MM.1S (cell line): Measurements from ENCODE around the gene DHRS7B.

Experiments used
- DNase-seq: peaks from one replicate; pipeline ENCODE4 v3.0.0-alpha.2; 2015
- H2AFZ ChIP-seq: fragments of 300-600 bp; sonication (generic); 2 replicates; pipeline ENCODE4 v1.6.0; 2016; ENCODE audit warnings: antibody characterized with exemption, low read length
- H3F3A ChIP-seq: fragments of 300-600 bp; sonication (generic); 2 replicates; pipeline ENCODE4 v1.6.1; 2016; ENCODE audit warnings: mild to moderate bottlenecking, antibody characterized with exemption, low read length, moderate library complexity, mixed read lengths; ENCODE audit not compliant: insufficient read depth
- H3K27ac ChIP-seq: fragments of 300-600 bp; sonication (generic); 2 replicates; pipeline ENCODE4 v1.5.1; 2016; ENCODE audit warnings: mild to moderate bottlenecking, low read length
- H3K27me3 ChIP-seq: fragments of 300-600 bp; sonication (generic); replicated peaks from 2 replicates; pipeline ENCODE4 v1.6.0; 2016; ENCODE audit warnings: low read length; ENCODE audit not compliant: insufficient read depth
- H3K36me3 ChIP-seq: fragments of 300-600 bp; sonication (generic); replicated peaks from 2 replicates; pipeline ENCODE4 v1.6.1; 2016; ENCODE audit warnings: mild to moderate bottlenecking, low read length, mixed read lengths; ENCODE audit not compliant: insufficient read depth
- H3K4me1 ChIP-seq: fragments of 300-600 bp; sonication (generic); 2 replicates; pipeline ENCODE4 v1.6.1; 2016; ENCODE audit warnings: low read length, mixed read lengths
- H3K4me2 ChIP-seq: fragments of 300-600 bp; sonication (generic); 2 replicates; pipeline ENCODE4 v1.6.0; 2016; ENCODE audit warnings: low read depth, low read length
- H3K4me3 ChIP-seq: fragments of 300-600 bp; sonication (generic); 2 replicates; pipeline ENCODE4 v1.5.1; 2016; ENCODE audit warnings: low read length, mixed read lengths
- H3K79me2 ChIP-seq: fragments of 300-600 bp; sonication (generic); 2 replicates; pipeline ENCODE4 v1.6.1; 2016; ENCODE audit warnings: mixed run types, low read length, mixed read lengths
- H3K9ac ChIP-seq: fragments of 300-600 bp; sonication (generic); 2 replicates; pipeline ENCODE4 v1.6.1; 2016; ENCODE audit warnings: low read length, mixed read lengths
- H3K9me2 ChIP-seq: fragments of 300-600 bp; sonication (generic); replicated peaks from 2 replicates; pipeline ENCODE4 v1.6.1; 2016; ENCODE audit warnings: mild to moderate bottlenecking, low read length, mixed read lengths; ENCODE audit not compliant: insufficient read depth
- H3K9me3 ChIP-seq: fragments of 300-600 bp; sonication (generic); replicated peaks from 2 replicates; pipeline ENCODE4 v1.6.1; 2016; ENCODE audit warnings: mild to moderate bottlenecking, low read length, mixed read lengths; ENCODE audit not compliant: insufficient read depth
- H4K20me1 ChIP-seq: fragments of 300-600 bp; sonication (generic); 2 replicates; pipeline ENCODE4 v1.6.1; 2016; ENCODE audit warnings: mild to moderate bottlenecking, low read length, moderate library complexity, mixed read lengths; ENCODE audit not compliant: insufficient read depth
- CTCF ChIP-seq: fragments of 300-600 bp; sonication (generic); IDR thresholded peaks from 2 replicates; pipeline ENCODE4 v1.5.1; 2016; ENCODE audit warnings: antibody characterized with exemption, low read length, mixed read lengths
- EZH2 ChIP-seq: fragments of 300-600 bp; sonication (generic); optimal IDR thresholded peaks from 2 replicates; pipeline ENCODE3; 2017; ENCODE audit warnings: low read depth, mild to moderate bottlenecking, antibody characterized with exemption, low read length, mixed read lengths
- EZH2phosphoT487 ChIP-seq: fragments of 300-600 bp; sonication (generic); IDR thresholded peaks from 2 replicates; pipeline ENCODE4 v1.6.1; 2018; ENCODE audit warnings: antibody characterized with exemption, low read length

Gene DHRS7B

GRCh38 chr17:21228111-21228510 lies 101.3 kb downstream of the DHRS7B start:
- no peaks in the 10 kb centered on the region for H3K36me3 ChIP-seq
- no peak for TF ChIP-seq EZH2
- TF ChIP-seq CTCF, result no peak
- TF ChIP-seq EZH2phosphoT487, result no peak
- H3K9me2 ChIP-seq, result no peaks in the 10 kb centered on the region
- no peak overlapping the region for H3K4me2 ChIP-seq
- no peak overlapping the region for H3K4me3 ChIP-seq
- no peak overlapping the region for H3K27ac ChIP-seq
- H3K9ac ChIP-seq, result no peak overlapping the region
- no peaks in the 10 kb centered on the region for H3K9me3 ChIP-seq
- no peaks in the 10 kb centered on the region for H3F3A ChIP-seq
- no peak for DNase-seq
- no peaks in the 10 kb centered on the region for H3K27me3 ChIP-seq
- H2AFZ ChIP-seq, result no peak overlapping the region
- H3K79me2 ChIP-seq, result no peaks in the 10 kb centered on the region
- H3K4me1 ChIP-seq, result no peaks in the 10 kb centered on the region
- no peaks in the 10 kb centered on the region for H4K20me1 ChIP-seq

GRCh38 chr17:21228845-21229244 lies 102.1 kb downstream of the DHRS7B start:
- no peaks in the 10 kb centered on the region for H3K4me1 ChIP-seq

GRCh38 chr17:21231533-21231932 lies 104.8 kb downstream of the DHRS7B start:
- Histone ChIP-seq H4K20me1 (no peaks in the 10 kb centered on the region), H3K9me3 (no peaks in the 10 kb centered on the region), H3K4me1 (no peaks in the 10 kb centered on the region), H3K9me2 (no peaks in the 10 kb centered on the region), H3K79me2 (no peaks in the 10 kb centered on the region), H3K27me3 (no peaks in the 10 kb centered on the region), H3K4me2 (no peak overlapping the region), H3K27ac (no peak overlapping the region), H3K36me3 (no peaks in the 10 kb centered on the region), H3K4me3 (no peak overlapping the region), H2AFZ (no peak overlapping the region), H3K9ac (no peak overlapping the region), H3F3A (no peaks in the 10 kb centered on the region)
- no peak for DNase-seq
- TF ChIP-seq CTCF, result no peak
- TF ChIP-seq EZH2, result no peak
- TF ChIP-seq EZH2phosphoT487, result no peak

More at GRCh38 chr17:21228845-21229244, 102.1 kb downstream of the DHRS7B start:
- Histone ChIP-seq H3K9ac (no peak overlapping the region), H3K36me3 (no peaks in the 10 kb centered on the region), H3K9me3 (no peaks in the 10 kb centered on the region), H3K4me2 (no peak overlapping the region), H3K27me3 (no peaks in the 10 kb centered on the region), H4K20me1 (no peaks in the 10 kb centered on the region), H3F3A (no peaks in the 10 kb centered on the region), H3K9me2 (no peaks in the 10 kb centered on the region), H3K79me2 (no peaks in the 10 kb centered on the region), H2AFZ (no peak overlapping the region), H3K4me3 (no peak overlapping the region), H3K27ac (no peak overlapping the region)
- DNase-seq, result no peak
- no peak for TF ChIP-seq EZH2
- TF ChIP-seq EZH2phosphoT487, result no peak
- TF ChIP-seq CTCF, result no peak
